ENCODE data around the gene LGALS3. TPM values are rescaled to one million over a fixed set of nuclear protein-coding genes. Genes with fewer than 3 reads are reported as not detected.

The LGALS3 gene
- polyA plus RNA-seq, 2 of the 4 experiments (the other 2 are of a cell fraction) = 60.2 to 61.0 TPM

GRCh38 chr14:55139141-55139540, 10.1 kb downstream of the LGALS3 start (continued):
- TF ChIP-seq JUN (IDR thresholded peaks at IDR 0.05) (no peak), HOXB13 (CRISPR knock-in tag; IDR thresholded peaks at IDR 0.05; ENCODE audit: low read depth) (no peak), CBX8 (IDR thresholded peaks at IDR 0.05) (no peak), SMC3 (IDR thresholded peaks at IDR 0.05) (no peak)

DNA sequence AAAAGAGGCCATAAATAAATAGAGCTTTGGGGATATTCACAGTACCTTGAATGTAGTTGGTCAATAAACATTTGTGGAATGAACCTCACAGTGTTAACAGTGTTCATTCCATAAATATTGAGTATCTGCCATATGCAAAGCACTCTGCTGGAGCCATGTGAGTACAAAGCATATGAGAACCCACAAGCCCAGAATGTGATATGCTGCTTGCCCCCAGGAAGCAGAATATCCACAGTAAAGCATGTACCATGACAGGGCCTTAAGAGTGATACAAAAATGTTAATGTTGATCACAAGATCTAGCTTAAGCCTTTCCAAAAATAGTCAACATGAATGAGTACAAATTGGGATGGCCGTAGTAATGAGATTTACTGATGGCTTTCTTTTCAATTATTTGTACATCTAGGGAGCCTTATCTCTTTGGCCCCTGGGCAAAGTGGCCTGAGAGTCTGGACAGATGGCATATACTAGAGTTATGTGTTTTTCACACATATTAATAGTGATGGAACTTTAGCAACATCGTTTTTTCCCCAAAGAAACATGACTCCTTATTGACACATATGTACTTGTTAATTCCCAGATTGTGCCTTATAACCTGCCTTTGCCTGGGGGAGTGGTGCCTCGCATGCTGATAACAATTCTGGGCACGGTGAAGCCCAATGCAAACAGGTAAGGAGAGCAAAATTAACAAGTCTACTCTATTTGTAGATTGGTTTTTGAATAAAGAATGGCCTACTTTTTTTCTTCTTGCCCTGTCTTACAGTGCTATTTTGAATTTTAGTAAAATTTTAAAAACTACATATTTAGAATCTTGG, 10.9 kb downstream of the LGALS3 start:
- Histone ChIP-seq H3K4me2 (no peak overlapping the region), H3K4me1 (no peaks in the 10 kb centered on the region), H3K9me3 (no peaks in the 10 kb centered on the region), H3K4me3 (no peak overlapping the region), H3K27ac (no peak overlapping the region)
- CTCF ChIA-PET = interaction anchor here (1.0 to 1.7 kb wide), 4 partner anchors 9 to 89 kb away, joined by 3 to 4 read pairs (median 3); partner anchors contain the start of gene MAPK1IP1L
- no peak for TF ChIP-seq CHD2 (IDR thresholded peaks at IDR 0.05; ENCODE audit: low read length, partially characterized antibody)
- 86% methylated on average over 4 of the region's 4 CpGs for WGBS (ENCODE audit: missing lambda C conversion rate)
- ATAC-seq (no peak), FAIRE-seq (no peak), DNase-seq (ENCODE audit: low read depth in 1 of 2, low spot score in 1 of 2) (no peak)
- POLR2A ChIA-PET = interaction anchor here (1.6 kb wide), 1 partner anchor 10 kb away, joined by 3 read pairs; no protein-coding TSS in a partner anchor

DNA sequence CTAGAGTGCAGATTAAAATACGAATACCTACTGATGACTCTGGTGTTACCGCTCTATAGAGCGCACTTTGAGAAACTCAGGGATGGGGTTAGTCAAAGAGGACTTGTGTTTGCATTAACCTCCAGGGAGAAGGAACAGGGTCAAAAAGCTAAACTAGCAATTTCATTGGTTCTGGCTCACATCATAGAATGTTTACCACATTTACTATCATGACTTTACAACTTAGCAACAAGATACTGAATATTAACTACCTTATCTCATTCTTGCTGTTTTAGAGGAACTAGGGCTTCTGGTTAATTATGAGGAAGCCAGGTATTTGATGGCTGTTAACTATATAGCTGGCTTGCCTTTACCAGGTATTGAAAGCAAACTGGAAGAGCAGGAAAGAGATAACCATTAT, 12.8 kb downstream of the LGALS3 start:
- no peak for DNase-seq (ENCODE audit: low read depth in 1 of 2, low spot score in 1 of 2)
- ChIA-PET POLR2A (no interaction called here), CTCF (interaction anchor here (0.8 to 0.9 kb wide), 2 partner anchors 19 to 52 kb away, joined by 4 read pairs; no protein-coding TSS in a partner anchor)
- Histone ChIP-seq H3K4me2 (no peak overlapping the region), H3K4me1 (no peaks in the 10 kb centered on the region), H3K27ac (no peak overlapping the region), H3K9me3 (no peaks in the 10 kb centered on the region), H3K4me3 (no peak overlapping the region)
- TF ChIP-seq ATOH8 (CRISPR knock-in tag; IDR thresholded peaks at IDR 0.05; ENCODE audit: low read depth) (no peak), ESRRA (IDR thresholded peaks at IDR 0.05; ENCODE audit: borderline replicate concordance, low read length) (no peak), EHMT2 (IDR thresholded peaks at IDR 0.05; ENCODE audit: low read depth) (no peak)
- 96% methylated on average over 3 of the region's 3 CpGs for WGBS (ENCODE audit: missing lambda C conversion rate)
- no peak for ATAC-seq
- FAIRE-seq = no peak

GRCh38 chr14:55142466-55142865, 13.4 kb downstream of the LGALS3 start:
- no peak overlapping the region for H3K4me3 ChIP-seq
- H3K9me3 ChIP-seq = no peaks in the 10 kb centered on the region
- 85% methylated on average over 2 of the region's 2 CpGs for WGBS (ENCODE audit: missing lambda C conversion rate)
- ATAC-seq (no peak), FAIRE-seq (no peak), DNase-seq (ENCODE audit: low read depth in 1 of 2, low spot score in 1 of 2) (no peak)
- no peak overlapping the region for H3K27ac ChIP-seq
- CTCF ChIA-PET = interaction anchor here (0.7 to 0.9 kb wide), 3 partner anchors 19 to 54 kb away, joined by 4 read pairs; no protein-coding TSS in a partner anchor
- no peak overlapping the region for H3K4me2 ChIP-seq
- POLR2A ChIA-PET = no interaction called here
- no peaks in the 10 kb centered on the region for H3K4me1 ChIP-seq
- TF ChIP-seq TP53 (CRISPR knock-in tag; IDR thresholded peaks at IDR 0.05) (no peak), SREBF2 (IDR thresholded peaks at IDR 0.05) (no peak), CBX8 (IDR thresholded peaks at IDR 0.05) (no peak), JUN (IDR thresholded peaks at IDR 0.05) (no peak), MAZ (IDR thresholded peaks at IDR 0.05; ENCODE audit: borderline replicate concordance, low read depth, low read length) (no peak), ZFP36 (IDR thresholded peaks at IDR 0.05; ENCODE audit: borderline replicate concordance, partially characterized antibody) (no peak), HDAC2 (IDR thresholded peaks at IDR 0.05) (no peak), POLR2A (IDR thresholded peaks at IDR 0.05; ENCODE audit: low read length) (no peak), FOXS1 (CRISPR knock-in tag; IDR thresholded peaks at IDR 0.05) (no peak), ATOH8 (CRISPR knock-in tag; IDR thresholded peaks at IDR 0.05; ENCODE audit: low read depth) (no peak), RNF2 (IDR thresholded peaks at IDR 0.05; ENCODE audit: borderline replicate concordance, low read depth) (no peak), E2F6 (IDR thresholded peaks at IDR 0.05; ENCODE audit: borderline replicate concordance, low read depth) (no peak), HEYL (CRISPR knock-in tag; IDR thresholded peaks at IDR 0.05) (no peak), BHLHE40 (IDR thresholded peaks at IDR 0.05; ENCODE audit: low read depth, low read length) (no peak), TFCP2L1 (CRISPR knock-in tag; IDR thresholded peaks at IDR 0.05) (no peak)
- TF ChIP-seq, protein P1, sequence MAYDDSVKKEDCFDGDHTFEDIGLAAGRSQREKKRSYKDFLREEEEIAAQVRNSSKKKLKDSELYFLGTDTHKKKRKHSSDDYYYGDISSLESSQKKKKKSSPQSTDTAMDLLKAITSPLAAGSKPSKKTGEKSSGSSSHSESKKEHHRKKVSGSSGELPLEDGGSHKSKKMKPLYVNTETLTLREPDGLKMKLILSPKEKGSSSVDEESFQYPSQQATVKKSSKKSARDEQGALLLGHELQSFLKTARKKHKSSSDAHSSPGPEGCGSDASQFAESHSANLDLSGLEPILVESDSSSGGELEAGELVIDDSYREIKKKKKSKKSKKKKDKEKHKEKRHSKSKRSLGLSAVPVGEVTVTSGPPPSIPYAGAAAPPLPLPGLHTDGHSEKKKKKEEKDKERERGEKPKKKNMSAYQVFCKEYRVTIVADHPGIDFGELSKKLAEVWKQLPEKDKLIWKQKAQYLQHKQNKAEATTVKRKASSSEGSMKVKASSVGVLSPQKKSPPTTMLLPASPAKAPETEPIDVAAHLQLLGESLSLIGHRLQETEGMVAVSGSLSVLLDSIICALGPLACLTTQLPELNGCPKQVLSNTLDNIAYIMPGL (CRISPR knock-in tag; IDR thresholded peaks at IDR 0.05; ENCODE audit: borderline replicate concordance) = no peak
- TF ChIP-seq, protein P2, sequence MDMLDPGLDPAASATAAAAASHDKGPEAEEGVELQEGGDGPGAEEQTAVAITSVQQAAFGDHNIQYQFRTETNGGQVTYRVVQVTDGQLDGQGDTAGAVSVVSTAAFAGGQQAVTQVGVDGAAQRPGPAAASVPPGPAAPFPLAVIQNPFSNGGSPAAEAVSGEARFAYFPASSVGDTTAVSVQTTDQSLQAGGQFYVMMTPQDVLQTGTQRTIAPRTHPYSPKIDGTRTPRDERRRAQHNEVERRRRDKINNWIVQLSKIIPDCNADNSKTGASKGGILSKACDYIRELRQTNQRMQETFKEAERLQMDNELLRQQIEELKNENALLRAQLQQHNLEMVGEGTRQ (IDR thresholded peaks at IDR 0.05) = no peak
